HK-2 (cell line): ENCODE results near the gene CD46.

Experiments
- DNase-seq: peaks from one replicate; pipeline ENCODE4 v3.0.0-alpha.2; 2018; ENCODE audit not compliant: unreplicated experiment

CD46 gene

GRCh38 chr1:207797229-207797973, 45.5 kb downstream of the CD46 start:
- peak; percentile 80 for DNase-seq

GRCh38 chr1:207798847-207799246, 47.0 kb downstream of the CD46 start:
- DNase-seq: no peak

GRCh38 chr1:207799989-207800648, 48.3 kb downstream of the CD46 start:
- no peak for DNase-seq

GRCh38 chr1:207801819-207802218, 50.0 kb downstream of the CD46 start:
- no peak for DNase-seq

DNA sequence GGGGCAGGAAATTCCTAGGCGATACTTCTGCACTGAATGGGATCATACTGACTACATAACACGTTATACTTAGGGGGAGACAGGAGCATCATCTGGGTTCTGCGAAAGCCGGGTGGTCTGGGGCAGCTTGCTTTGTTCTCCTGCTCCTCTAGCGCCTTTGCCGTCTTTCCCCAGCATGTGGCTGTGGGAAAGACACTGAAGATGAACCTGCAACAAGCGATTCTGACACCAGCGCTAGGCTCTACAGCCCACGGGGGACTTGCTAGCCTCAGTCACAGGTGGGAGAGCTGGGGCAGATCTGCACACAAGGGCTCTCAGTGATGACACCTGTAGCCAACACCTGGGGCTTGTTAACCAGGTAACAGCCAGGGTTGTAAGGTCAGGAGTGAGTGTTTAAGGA, 51.8 kb downstream of the CD46 start:
- DNase-seq: no peak

DNA sequence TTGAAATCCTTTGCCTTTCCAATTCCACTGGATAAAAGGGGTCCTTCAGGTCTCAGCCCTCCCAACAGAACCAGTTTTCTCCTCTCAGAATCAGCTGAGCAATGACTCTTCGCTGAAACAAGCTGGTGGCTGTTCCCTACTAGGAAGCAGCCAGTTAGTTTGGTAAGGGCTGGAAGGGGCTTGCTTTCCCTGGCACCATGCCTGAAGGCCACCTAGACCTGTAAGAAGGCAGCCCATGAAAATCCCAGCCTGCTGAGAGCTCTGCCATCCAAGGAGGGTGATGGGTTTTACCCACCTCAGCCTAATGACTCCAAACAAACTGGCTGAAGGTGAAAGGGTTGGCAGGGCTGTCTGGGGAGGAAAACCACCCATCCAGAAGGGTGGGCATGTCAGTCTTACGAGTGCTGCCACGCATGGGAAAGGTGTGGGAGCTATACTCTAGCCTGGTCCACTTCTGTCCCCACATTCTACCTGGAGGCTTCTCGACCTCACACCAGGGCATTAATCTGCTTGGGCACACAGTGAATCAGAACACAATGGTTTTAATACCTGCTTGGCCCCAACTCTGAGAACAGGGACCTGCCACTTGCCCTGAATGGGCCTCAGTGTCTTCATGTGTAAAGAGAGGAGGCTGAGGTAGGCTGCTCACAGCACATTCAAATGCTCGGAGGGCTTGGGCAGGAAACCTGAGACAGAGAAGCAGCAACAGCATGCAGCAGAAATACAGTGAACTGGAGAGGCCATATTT, 53.0 kb downstream of the CD46 start:
- no peak for DNase-seq

- peak; percentile 52 for DNase-seq
Measured at GRCh38 chr1:207805841-207806421, 54.1 kb downstream of the CD46 start.

DNA sequence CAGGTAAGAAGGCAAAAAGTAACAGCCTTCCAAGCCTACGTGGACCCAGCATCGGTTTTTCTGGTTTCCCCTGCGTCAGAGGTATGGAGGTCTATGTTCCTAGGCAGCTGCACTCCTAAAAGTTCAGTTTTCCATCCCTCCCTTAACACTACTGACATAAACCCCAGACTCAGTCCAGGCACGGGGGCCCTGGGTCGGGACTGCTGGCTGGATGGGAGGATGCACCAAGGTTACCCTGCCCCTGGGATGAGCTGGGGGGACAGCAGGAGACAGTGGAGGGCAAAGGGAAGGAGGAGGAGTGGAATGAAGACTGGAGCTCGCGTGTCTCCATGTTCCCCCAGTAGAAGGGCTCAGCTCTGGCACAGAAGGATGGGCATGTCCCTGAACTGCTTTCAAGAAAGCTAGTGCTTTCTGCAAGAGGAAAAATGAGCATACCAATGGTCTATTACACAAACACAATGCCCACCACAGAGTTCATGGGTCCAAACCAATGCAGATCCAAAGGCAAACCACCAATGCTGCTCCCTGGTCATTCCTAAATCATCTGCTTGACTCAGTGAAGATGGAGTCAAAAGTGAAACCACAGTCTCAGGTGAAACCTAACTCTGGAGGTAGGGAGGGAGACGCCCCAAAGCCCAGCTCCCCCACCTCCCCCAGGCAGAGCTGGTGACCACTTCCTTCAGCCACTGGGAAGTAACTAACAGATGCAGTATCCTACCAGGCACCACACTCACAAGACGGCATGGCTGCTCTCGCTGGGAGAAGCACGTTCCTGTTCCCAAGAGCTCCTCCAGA, 54.9 kb downstream of the CD46 start:
- DNase-seq: no peak

DNA sequence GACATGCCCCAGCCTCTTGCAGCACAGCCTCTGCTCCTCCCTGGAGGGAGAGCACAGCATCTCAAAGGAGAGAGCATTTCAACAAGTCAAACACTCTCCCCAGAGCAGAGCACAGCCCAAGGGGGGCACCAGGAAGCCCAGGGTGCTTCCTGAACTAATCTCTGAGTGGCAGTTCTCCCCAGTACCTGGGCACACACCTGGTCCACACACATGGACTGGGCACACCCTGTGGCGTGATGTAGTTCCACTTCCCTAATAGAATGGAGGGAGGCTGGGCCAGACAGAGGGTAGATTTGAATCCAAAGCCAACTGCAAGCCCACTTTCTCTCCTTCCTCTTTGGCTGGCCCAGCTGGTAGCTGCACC, 55.5 kb downstream of the CD46 start:
- DNase-seq: no peak

GRCh38 chr1:207807690-207808321, 56.0 kb downstream of the CD46 start:
- no peak for DNase-seq

DNA sequence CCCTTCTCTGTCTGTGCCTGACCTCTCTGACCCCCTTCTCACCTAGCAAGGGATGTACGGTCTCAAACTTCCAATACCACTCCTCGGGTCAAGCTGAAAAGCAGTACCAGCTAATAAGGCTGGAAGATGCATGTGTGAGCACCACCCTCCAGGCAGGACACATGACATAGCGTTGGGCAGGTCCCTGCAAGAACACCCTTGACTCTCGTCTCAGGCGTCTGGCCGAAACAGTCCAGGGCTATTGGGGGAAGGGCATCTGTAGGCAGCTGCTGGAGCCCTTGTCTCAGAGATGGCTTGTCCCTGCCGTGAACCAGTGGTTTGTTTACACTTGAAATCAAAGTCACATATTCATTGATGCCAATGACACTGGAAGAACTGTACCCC, 56.5 kb downstream of the CD46 start:
- DNase-seq: no peak

- DNase-seq: no peak
Measured at GRCh38 chr1:207808911-207809555, 57.2 kb downstream of the CD46 start.

- no peak for DNase-seq
Measured at GRCh38 chr1:207810173-207810572, 58.3 kb downstream of the CD46 start.

- DNase-seq: no peak
Measured at GRCh38 chr1:207810606-207811295, 58.9 kb downstream of the CD46 start.

GRCh38 chr1:207811319-207811718, 59.5 kb downstream of the CD46 start:
- no peak for DNase-seq

- peak; percentile 35 for DNase-seq
Measured at GRCh38 chr1:207811920-207812720, 60.3 kb downstream of the CD46 start.

GRCh38 chr1:207812778-207813511, 61.1 kb downstream of the CD46 start:
- no peak for DNase-seq

DNA sequence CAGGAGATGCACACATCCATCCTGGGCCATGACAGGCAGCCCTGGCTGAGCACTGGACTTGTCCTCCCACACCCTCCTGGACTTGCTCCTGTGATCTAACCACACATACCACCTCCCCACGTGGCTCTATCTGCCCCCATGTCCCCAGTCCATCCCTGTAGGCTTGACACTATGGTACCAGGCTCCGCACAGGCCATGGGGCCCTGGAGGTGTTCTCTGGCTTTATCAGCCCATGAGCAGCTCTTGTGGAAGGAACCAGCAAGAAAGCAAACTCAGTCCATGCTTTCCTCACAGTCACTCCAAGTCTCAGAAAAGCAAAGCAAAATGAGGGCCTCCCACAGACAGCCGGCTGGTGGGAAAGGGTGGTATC, 61.6 kb downstream of the CD46 start:
- DNase-seq: no peak

DNA sequence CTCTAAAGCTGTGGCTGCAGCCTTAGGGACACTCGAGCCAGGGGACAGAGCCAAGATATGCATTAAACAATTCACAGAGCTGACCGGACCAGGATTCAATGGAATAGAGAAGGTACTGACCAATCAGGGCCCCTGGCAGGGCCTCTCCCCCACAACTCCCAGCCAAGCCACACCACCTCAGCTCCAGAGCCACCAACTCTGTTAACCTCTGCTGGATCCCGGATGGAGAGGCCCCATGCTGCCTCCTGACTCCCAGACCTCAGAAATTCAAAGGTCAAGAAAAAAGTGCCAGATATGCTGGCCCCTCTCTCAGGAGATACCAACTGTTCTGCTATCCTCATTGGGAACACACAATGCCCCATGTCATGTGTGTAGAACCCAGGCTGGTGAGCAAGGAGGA, 62.1 kb downstream of the CD46 start:
- no peak for DNase-seq
